Thyroid gland (tissue), 4 donors: Measurements from ENCODE around the gene NIPBL.

Experiments used
- CTCF ChIP-seq, 6 experiments: fragments of 200-600 bp in 3 of 6; fragments of 450-650 bp in 3 of 6; sonication (generic) in 3 of 6; IDR thresholded peaks; one replicate each; pipeline ENCODE4 v1.5.1; 2016 to 2019; ENCODE audit warnings: antibody characterized with exemption in 6 of 6, mild to moderate bottlenecking in 2 of 6, inconsistent platforms in 1 of 6, moderate library complexity in 1 of 6
- POLR2A ChIP-seq, 2 donors: fragments of 450-650 bp; IDR thresholded peaks; one replicate each; pipeline ENCODE4 v1.6.1; 2017; ENCODE audit warnings: antibody characterized with exemption in 2 of 2, mild to moderate bottlenecking in 2 of 2, moderate library complexity in 1 of 2

DNA sequence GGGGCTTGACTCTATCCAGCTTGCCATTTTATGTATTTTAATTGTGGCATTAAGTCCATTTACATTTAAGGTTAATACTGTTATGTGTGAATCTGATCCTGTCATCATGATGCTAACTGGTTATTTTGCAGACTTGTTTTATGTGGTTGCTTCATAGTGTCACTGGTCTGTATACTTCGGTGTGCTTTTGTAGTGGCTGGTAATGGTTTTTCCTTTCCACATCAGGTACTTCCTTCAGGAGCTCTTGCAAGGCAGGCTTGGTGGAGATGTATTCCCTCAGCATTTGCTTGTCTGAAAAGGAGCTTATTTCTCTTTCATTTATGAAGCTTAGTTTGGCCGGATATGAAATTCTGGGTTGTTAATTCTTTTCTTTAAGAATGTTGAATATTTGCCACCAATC is 226.7 kb downstream of the NIPBL start:
- no peak for TF ChIP-seq POLR2A (IDR thresholded peaks at IDR 0.05)
- TF ChIP-seq CTCF (IDR thresholded peaks at IDR 0.05): no peak
